Activated naive CD8-positive, alpha-beta T cell (primary cell): ENCODE measurements around the gene RFX2.
"Not testable (repeated sequence)": the region's sequence is repeated elsewhere in the genome, so short reads cannot be mapped to it uniquely, and the experiment has no call there.

Experiments used
- H3K27ac Mint-ChIP-seq: one replicate; pipeline ENCODE4 v1.8.0; 2021; ENCODE audit warnings: mixed read lengths
- H3K27me3 Mint-ChIP-seq: one replicate; pipeline ENCODE4 v1.8.0; 2021; ENCODE audit warnings: mixed read lengths
- H3K36me3 Mint-ChIP-seq: one replicate; pipeline ENCODE4 v1.8.0; 2021; ENCODE audit warnings: mixed read lengths
- H3K4me1 Mint-ChIP-seq: one replicate; pipeline ENCODE4 v1.8.0; 2021; ENCODE audit warnings: low read depth, mixed read lengths
- H3K4me3 Mint-ChIP-seq: one replicate; pipeline ENCODE4 v1.8.0; 2021; ENCODE audit warnings: mild to moderate bottlenecking, mixed read lengths
- H3K9me3 Mint-ChIP-seq: one replicate; pipeline ENCODE4 v1.8.0; 2021; ENCODE audit warnings: low read depth, mixed read lengths

The RFX2 gene

DNA sequence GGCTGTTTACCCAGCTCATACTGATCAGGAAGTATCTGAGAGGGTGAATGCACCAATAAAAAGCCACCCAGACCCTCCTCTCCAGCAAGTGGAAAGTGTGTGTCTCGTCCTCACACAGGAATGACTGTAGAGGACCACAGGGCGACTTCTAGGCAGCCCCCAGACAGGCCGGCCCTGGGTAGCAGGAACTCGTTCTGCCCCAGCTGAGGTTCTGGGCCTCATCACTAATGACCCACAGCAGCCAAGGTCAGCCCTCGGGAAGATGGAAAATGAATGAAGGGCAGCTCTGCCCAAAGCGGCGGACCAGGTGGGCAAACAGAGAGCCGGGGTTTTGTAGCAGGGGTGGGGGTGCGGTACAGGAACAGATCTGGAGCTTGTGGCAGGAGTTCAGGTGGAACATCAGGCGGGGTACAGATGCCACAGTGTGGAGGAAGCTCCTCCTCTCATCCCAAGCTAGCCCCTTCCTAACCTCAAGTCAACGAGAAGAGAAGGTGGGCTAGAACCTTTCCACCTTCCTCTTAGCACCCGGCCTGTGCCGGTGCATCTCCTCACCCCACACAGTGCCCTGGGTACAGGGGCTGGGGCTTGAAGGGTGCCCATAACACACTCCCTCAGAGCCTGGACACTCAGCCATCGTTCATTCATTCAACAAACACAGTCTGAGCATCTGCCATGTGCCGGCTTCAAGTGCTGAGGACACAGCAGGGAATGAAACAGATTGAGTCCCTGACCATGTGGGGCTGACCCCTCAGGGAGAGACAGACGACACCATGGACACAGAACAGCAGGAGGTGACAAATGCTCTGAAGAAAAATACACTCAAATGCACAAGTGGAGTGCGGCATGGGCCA, 36.2 kb downstream of the RFX2 start:
- Mint-ChIP-seq H3K4me3 (no peak overlapping the region), H3K27ac (no peak overlapping the region), H3K9me3 (no peaks in the 10 kb centered on the region), H3K36me3 (peaks cover 7% of the 10 kb centered on the region), H3K4me1 (peaks cover 6% of the 10 kb centered on the region), H3K27me3 (no peaks in the 10 kb centered on the region)

DNA sequence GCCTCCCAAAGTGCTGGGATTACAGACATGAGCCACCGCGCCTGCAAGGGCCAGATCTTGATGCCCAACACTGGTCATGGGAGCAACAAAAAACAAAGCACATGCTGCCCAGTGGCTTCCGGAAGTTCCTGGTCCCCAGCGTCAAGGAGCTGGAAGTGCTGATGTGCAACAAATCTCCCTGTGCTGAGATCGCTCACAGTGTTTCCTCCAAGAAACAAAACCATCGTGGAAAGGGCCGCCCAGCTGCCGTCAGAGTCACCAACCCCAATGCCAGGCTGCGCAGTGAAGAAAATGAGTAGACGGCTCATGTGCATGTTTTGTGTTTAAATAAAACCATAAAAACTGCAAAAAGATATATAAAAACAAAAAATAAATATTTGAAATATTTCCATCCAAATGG, 37.1 kb downstream of the RFX2 start:
- not testable (repeated sequence) for H3K4me3 Mint-ChIP-seq, H3K27me3 Mint-ChIP-seq, H3K36me3 Mint-ChIP-seq, H3K27ac Mint-ChIP-seq, H3K4me1 Mint-ChIP-seq, H3K9me3 Mint-ChIP-seq

DNA sequence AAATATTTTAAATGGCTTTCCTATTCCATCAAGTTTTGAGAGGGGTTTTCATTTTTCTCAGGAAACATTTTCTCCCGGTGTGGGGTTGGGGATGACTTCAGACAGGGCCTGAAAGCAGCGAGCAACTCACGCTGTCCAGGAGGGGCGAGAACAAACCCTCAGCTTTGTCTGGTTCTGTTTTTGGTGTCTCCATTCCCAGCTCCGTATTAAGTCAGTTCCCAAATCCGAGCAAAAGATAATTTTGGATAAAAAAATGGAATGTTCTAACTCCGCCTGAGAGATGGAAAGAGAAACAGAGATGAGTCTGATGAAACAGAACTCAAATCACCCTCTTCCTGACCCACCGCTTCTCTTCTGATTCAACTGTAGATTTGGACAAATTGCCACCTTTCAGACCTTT, 38.4 kb downstream of the RFX2 start:
- Mint-ChIP-seq H3K4me3 (no peak overlapping the region), H3K4me1 (peaks cover 12% of the 10 kb centered on the region), H3K27ac (no peak overlapping the region), H3K36me3 (peaks cover 9% of the 10 kb centered on the region), H3K27me3 (no peaks in the 10 kb centered on the region), H3K9me3 (no peaks in the 10 kb centered on the region)

DNA sequence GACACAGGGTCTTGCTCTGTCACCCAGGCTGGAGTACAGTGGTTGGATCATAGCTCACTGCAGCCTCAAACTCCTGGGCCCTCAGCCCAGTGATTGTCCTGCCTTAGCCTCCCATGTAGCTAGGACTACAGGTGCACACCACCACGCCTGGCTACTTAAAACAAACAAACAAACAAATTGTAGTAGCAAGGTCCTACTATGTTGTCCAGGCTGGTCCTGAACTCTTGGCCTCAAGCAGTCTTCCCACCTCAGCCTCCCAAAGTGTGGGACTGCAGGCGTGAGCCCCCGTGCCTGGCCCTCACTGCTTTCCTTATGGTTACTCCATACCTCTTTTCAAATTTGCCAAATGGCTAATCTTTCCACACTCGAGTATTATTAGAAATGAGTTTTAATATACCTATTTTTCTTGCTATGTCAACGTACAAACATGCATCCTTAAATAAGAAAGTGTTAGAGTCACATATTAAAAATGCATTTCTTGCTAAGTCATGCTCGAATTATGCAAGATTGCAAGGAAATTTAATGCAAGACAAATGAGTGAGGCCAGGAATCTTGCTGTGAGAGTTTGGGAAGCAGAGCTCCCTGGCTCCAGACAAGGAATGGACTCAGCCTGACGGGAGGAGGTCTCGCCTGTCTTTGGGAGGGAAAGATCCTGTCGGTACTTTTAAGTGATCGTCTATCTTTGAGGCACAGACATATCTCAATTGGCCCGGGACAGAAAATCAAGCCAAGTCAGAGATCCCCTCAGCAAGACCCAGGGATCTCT, 39.4 kb downstream of the RFX2 start:
- Mint-ChIP-seq H3K4me1 (peaks cover 21% of the 10 kb centered on the region), H3K27me3 (no peaks in the 10 kb centered on the region), H3K36me3 (peaks cover 13% of the 10 kb centered on the region), H3K4me3 (no peak overlapping the region), H3K9me3 (no peaks in the 10 kb centered on the region), H3K27ac (no peak overlapping the region)

DNA sequence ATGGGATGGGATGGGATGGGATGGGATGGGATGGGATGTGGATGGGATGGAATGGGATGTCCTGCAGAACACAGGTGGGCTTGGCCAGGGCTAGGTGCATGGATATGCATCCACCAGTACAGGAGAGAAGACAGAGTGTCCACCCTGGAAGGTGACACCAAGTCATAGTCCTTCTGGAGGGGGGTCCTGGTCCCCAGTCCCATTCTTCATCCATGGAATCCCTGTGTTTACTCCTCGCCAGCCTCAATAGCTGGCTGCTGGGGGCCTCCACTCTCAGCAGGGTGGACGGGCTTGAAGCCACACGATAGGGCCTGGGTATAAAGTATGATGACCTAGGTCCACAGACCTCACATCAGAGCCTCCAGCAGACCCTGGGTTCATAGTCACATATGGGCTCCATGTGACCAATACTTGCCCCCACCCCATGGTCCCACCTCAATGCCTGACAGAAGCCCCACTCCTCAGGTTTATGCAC, 40.1 kb downstream of the RFX2 start:
- Mint-ChIP-seq H3K27ac (no peak overlapping the region), H3K36me3 (peaks cover 13% of the 10 kb centered on the region), H3K27me3 (no peaks in the 10 kb centered on the region), H3K4me1 (peaks cover 25% of the 10 kb centered on the region), H3K4me3 (no peak overlapping the region), H3K9me3 (no peaks in the 10 kb centered on the region)

DNA sequence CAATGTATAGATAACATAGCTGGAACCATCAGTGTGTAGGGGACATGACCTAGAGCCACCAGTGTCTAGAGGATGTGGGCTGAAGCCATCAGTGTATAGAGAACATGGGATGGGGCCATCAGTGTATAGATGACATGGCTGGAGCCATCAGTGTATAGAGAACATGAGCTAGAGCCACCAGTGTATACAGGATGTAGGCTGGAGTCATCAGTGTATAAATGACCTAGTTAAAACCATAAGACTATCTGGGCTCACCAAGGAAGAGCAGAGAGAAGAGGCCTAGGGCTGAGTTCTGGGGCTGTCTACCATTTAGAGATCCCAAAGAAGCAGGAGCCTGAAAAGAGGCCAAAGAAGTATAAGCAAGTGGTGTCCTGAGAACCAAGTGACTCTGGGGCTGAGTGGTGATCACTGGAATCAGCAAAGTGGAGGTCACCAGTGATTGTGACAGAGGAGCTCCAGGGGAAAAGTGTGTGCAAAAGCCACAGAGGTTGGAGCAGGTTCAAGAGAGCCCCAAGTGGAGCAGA, 41.0 kb downstream of the RFX2 start:
- Mint-ChIP-seq H3K36me3 (peaks cover 13% of the 10 kb centered on the region), H3K27ac (peak overlapping the region; percentile 41), H3K4me1 (peaks cover 29% of the 10 kb centered on the region), H3K9me3 (no peaks in the 10 kb centered on the region), H3K27me3 (no peaks in the 10 kb centered on the region), H3K4me3 (no peak overlapping the region)

DNA sequence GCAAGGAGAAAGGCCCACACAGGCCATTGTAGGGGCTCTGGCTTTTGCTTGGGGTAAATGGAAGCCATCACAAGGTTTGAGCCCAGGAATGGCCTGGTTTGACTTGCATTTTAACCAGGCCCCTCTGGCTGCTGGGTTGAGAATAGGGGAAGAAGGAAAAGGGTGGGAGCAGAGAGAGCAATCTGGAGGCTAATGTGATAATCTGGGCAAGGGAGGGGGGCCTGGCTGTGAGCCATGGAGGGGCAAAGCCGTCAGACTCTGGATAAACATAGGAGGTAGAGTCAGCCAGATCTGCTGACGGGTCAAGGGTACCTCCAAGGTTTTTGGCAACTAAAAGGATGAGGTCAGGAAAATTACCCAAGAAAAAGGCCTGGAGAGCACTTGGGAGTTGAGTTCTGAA, 41.6 kb downstream of the RFX2 start:
- H3K36me3 Mint-ChIP-seq, result peaks cover 13% of the 10 kb centered on the region
- no peak overlapping the region for H3K27ac Mint-ChIP-seq
- H3K4me1 Mint-ChIP-seq, result peaks cover 34% of the 10 kb centered on the region
- no peaks in the 10 kb centered on the region for H3K9me3 Mint-ChIP-seq
- H3K4me3 Mint-ChIP-seq, result no peak overlapping the region
- H3K27me3 Mint-ChIP-seq, result no peaks in the 10 kb centered on the region

DNA sequence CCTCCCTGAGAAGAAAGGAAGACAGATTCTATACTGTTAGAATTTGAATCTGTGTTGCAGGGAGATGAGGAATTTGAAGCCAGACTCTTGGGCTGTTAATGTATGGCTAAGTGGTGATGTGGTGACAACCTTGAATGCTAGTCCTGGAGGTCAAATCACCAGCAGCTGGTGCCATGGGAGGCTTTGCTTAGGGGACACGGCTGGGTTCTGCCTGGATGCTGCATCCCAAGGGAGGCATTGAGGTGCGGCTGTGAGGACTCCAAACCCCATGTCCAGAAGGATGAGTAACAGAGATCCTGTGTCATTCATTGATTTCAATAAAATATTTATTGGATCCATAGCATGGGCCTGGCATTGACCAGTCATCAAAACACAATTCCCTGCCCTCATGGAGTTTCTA, 42.3 kb downstream of the RFX2 start:
- H3K36me3 Mint-ChIP-seq, result peaks cover 13% of the 10 kb centered on the region
- no peak overlapping the region for H3K4me3 Mint-ChIP-seq
- H3K27me3 Mint-ChIP-seq, result no peaks in the 10 kb centered on the region
- H3K4me1 Mint-ChIP-seq, result peaks cover 35% of the 10 kb centered on the region
- no peaks in the 10 kb centered on the region for H3K9me3 Mint-ChIP-seq
- no peak overlapping the region for H3K27ac Mint-ChIP-seq

DNA sequence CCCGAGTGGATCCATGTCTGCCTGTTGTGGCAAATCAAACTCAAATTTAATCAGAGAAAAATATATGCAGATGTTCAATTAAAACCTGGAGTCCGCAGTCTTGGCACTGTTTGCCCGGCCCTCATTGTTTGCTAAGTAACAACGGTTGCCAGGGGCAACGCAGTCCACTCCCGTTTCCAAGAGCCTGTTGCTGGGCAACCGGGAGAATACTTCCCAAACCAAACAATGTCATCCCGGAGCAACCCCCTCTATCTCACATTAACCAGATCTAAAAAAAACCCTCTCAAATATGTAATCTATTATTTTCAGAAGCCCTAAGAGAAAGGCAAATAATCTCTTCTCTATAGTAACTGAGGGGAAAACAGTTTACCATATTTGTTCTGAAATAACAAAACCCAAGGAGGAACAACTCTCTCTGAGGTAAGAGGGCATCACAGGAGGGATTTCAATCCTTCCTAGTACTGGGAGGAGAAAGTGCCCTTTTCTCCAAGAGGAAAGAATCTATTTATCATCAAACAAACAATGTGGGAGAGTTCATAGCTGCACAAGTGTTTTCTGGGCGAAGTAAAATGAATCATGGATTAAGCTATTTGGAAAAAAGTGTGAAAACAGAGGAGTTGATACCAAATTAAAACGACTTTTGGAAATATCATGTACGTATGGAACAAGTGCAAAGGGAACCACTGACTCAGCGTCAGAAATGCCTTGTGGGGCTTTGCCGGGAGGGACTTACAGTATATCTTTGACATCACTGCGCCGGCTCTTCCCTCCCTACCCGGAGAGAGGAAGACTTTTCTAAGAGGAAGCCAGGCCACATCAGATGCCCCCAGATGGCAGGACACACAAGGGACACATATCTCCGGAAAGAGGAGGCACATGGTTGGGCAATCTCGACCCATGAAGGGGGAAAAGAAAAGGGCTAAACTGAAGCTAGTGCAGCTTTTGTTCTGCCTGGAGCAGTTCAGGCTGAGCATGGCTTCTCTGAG, 43.3 kb downstream of the RFX2 start:
- no peaks in the 10 kb centered on the region for H3K9me3 Mint-ChIP-seq
- H3K4me1 Mint-ChIP-seq, result peaks cover 45% of the 10 kb centered on the region
- no peaks in the 10 kb centered on the region for H3K27me3 Mint-ChIP-seq
- no peak overlapping the region for H3K4me3 Mint-ChIP-seq
- H3K27ac Mint-ChIP-seq, result peak overlapping the region; percentile 78
- peaks cover 13% of the 10 kb centered on the region for H3K36me3 Mint-ChIP-seq

DNA sequence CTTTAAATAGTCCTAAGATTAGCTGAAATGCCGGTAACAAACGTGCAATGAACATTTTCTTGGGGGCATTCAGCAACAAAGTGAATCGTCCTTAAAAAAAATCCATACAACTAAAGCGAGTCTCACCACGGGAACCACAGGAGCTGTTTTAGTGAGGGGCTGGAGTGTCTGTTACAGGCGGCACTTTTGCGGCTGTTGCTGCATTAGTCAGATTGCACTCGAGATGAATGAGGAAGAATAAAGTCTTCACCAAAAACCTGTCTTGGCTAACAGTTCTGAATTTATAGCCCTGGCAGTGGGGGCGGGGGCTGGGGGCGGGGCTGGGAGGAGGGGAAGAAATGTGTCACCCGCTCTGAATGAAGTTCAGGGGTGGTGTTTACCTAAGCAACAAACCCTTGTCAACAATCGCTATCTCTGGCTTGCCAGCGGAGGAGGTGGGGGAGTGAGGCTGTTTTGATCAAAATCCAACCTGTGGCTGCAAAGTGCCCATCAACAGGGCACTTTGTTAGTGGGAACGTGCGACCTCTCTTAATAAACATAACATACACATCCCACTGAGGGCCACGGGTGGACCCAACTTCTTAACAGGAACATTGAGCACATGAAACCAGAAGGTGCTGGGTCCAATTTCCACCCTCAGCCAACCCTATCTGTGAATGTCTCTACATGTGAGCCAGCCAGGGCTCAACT, 44.5 kb downstream of the RFX2 start:
- no peaks in the 10 kb centered on the region for H3K9me3 Mint-ChIP-seq
- H3K27ac Mint-ChIP-seq, result peak overlapping the region; percentile 66
- peak overlapping the region; percentile 61 for H3K4me3 Mint-ChIP-seq
- peaks cover 57% of the 10 kb centered on the region for H3K4me1 Mint-ChIP-seq
- H3K36me3 Mint-ChIP-seq, result peaks cover 10% of the 10 kb centered on the region
- no peaks in the 10 kb centered on the region for H3K27me3 Mint-ChIP-seq

DNA sequence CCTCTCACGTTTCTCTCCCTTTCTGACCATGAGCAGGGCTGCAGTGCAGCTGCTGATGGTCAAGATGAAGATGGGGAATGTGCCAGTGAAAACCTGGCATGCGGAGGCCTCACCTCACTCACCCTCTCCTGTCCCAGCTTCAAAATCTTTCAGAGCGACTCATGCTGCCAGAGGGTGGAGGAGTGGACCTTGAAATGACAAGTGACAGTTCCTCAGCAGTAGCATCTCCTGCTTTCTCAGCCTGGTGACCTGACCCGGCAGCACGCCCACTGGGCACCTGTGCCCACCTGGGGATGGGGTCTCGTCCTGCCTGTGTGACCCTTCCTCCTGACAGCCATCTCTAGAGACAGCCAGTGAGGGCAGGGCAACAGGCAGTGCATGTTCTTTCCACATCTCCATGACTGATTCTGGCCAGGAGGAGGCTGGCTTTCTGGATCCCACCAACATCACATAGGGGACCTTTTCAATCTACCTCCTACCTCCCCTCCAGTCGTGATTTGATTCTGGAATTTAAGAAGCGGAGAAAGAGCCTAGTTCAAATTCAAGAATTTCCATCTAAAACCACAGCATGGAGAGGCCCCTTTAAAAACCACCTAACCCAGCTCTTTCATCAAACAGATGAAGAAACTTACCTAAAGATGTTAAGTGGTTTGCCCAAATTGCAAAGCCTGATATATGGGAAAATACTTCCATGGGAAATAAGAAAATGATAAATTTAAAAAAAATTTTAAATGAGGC, 45.8 kb downstream of the RFX2 start:
- Mint-ChIP-seq H3K4me1 (peaks cover 67% of the 10 kb centered on the region), H3K9me3 (no peaks in the 10 kb centered on the region), H3K27ac (peak overlapping the region; percentile 64), H3K4me3 (no peak overlapping the region), H3K27me3 (no peaks in the 10 kb centered on the region), H3K36me3 (peaks cover 9% of the 10 kb centered on the region)

DNA sequence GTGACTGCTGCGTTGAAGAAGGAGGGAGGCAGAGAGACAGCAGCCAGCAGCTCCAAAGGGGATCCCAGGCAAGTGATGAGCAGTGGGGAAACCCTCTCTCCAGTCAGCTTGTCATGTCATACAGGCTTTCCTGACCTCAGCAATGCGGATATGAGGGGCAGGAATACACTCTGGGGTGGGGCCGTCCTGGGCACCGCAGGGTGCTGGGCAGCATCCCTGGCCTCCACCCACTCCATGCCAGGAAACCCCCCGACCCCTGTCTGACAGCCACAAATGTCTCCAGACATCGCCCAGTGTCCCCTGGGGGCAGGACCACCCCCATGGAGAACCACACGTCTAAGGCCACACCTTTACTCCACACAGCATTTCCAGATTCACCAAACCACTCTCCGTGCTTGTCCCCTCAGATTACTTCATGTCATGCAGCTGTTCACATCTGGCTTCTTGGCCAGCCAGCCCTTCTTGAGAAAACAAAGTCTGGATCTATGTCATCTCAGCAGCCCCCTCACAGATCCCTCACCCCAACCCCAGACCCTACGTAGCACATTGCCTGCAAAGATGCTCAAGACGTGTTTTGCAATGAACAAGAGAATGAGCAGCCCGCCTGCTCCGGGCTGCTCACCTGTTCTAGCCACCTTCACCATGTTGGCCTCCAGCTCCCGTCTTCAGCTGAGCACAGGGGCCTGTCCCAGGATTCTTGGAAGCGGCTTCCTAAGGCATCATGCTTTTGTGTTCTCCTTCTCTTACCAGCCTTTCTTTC, 46.5 kb downstream of the RFX2 start:
- Mint-ChIP-seq H3K27ac (peak overlapping the region; percentile 64), H3K4me3 (no peak overlapping the region), H3K27me3 (no peaks in the 10 kb centered on the region), H3K9me3 (no peaks in the 10 kb centered on the region), H3K4me1 (peaks cover 64% of the 10 kb centered on the region), H3K36me3 (peaks cover 5% of the 10 kb centered on the region)
